K562 (cell line): ENCODE results near the gene TXNDC8. TPM values are rescaled to one million over a fixed set of nuclear protein-coding genes. Genes with fewer than 3 reads are reported as not detected.

Experiments used
- ATAC-seq: fragments of 200-7000 bp; cut with Tn5 transposase; 3 replicates; pipeline ENCODE4 v1.9.1; 2020; ENCODE audit warnings: moderate library complexity
- BruUV-seq: library from RNA; stranded (reverse); fragments of 400-500 nt; replicated peaks from 2 replicates; lab custom pipeline; 2021; lab: Mats Ljungman, UMichigan
- CTCF ChIA-PET: fragments of 300-600 bp; formaldehyde crosslinking; extraction: SDS; loops from one replicate; lab custom pipeline; 2021; ENCODE audit warnings: low intra/inter-chr PET ratio; lab: Yijun Ruan, JAX
- POLR2A ChIA-PET: fragments of 300-600, 350-650 bp; sonication (Branson Sonifier 250); formaldehyde crosslinking; extraction: SDS; loops from one replicate; lab custom pipeline; 2021; ENCODE audit warnings: antibody characterized with exemption, inconsistent platforms; lab: Yijun Ruan, JAX
- DNase-seq, 4 experiments: peaks; one replicate each; pipeline versions ENCODE4 v3.0.0 to v3.0.0-alpha.2; 2011 to 2018; ENCODE audit warnings: low spot score in 3 of 4, mixed read lengths in 3 of 4; ENCODE audit errors: extremely low read depth in 1 of 4
- FAIRE-seq: peaks from 2 replicates; lab custom pipeline; 2011; peaks lifted over from hg19 to GRCh38; lab: Jason Lieb, UNC
- H2AFZ ChIP-seq: 2 replicates; pipeline ENCODE4 v1.6.0; 2011; ENCODE audit warnings: low read depth, low read length, control low read depth, inconsistent platforms
- H3K27ac ChIP-seq: fragments of 200-600 bp; 3 replicates; pipeline ENCODE4 v1.8.0; 2011; ENCODE audit warnings: low read depth, mild to moderate bottlenecking, control low read depth, inconsistent platforms, low read length, moderate library complexity, mixed read lengths; ENCODE audit errors: extremely low read depth
- H3K27me3 ChIP-seq, 2 experiments: fragments of 300-600 bp in 1 of 2; 2 replicates in 1 of 2; 3 replicates in 1 of 2; pipeline versions ENCODE4 v1.6.0 to v1.8.0; 2011; ENCODE audit warnings: inconsistent platforms in 2 of 2, low read length in 2 of 2, mild to moderate bottlenecking in 1 of 2, mixed read lengths in 1 of 2, moderate library complexity in 1 of 2; ENCODE audit not compliant: control insufficient read depth in 2 of 2, insufficient read depth in 2 of 2
- H3K36me3 ChIP-seq: fragments of 300-600 bp; 3 replicates; pipeline ENCODE4 v1.8.0; 2011; ENCODE audit warnings: mild to moderate bottlenecking, low read length, inconsistent platforms; ENCODE audit not compliant: control insufficient read depth, insufficient read depth
- H3K4me1 ChIP-seq, 2 experiments: fragments of 200-600 bp in 1 of 2; replicated peaks in 1 of 2; 2 replicates in 1 of 2; 3 replicates in 1 of 2; pipeline versions ENCODE4 v1.5.1 to v1.8.0; 2011; ENCODE audit warnings: inconsistent platforms in 2 of 2, low read length in 2 of 2, mild to moderate bottlenecking in 1 of 2, mixed read lengths in 1 of 2, moderate library complexity in 1 of 2; ENCODE audit not compliant: control insufficient read depth in 2 of 2, insufficient read depth in 2 of 2
- H3K4me2 ChIP-seq: 2 replicates; pipeline ENCODE4 v1.6.1; 2011; ENCODE audit warnings: low read length, control low read depth, inconsistent platforms, mixed read lengths; ENCODE audit not compliant: insufficient read depth
- H3K4me3 ChIP-seq: fragments of 200-600 bp; sonication (generic), shearing (Covaris generic); 2 replicates; pipeline ENCODE4 v1.5.1; 2016; ENCODE audit warnings: control low read depth, inconsistent platforms
- H3K79me2 ChIP-seq: fragments of 200-600 bp; 3 replicates; pipeline ENCODE4 v1.8.0; 2011; ENCODE audit warnings: low read length, inconsistent platforms; ENCODE audit not compliant: control insufficient read depth, insufficient read depth
- H3K9ac ChIP-seq, 2 experiments: 2 replicates each; pipeline versions ENCODE4 v1.6.0 to v1.6.1; 2011; ENCODE audit warnings: low read depth in 2 of 2, low read length in 2 of 2, control low read depth in 1 of 2, inconsistent platforms in 1 of 2, mild to moderate bottlenecking in 1 of 2, mixed read lengths in 1 of 2; ENCODE audit not compliant: insufficient read depth in 1 of 2
- H3K9me1 ChIP-seq: one replicate; pipeline ENCODE4 v1.6.0; 2011; ENCODE audit warnings: inconsistent platforms, mild to moderate bottlenecking, low read length, moderate library complexity; ENCODE audit not compliant: control insufficient read depth, insufficient read depth
- H3K9me3 ChIP-seq: replicated peaks from 2 replicates; pipeline ENCODE4 v1.5.1; 2011; ENCODE audit warnings: low read depth, low read length, inconsistent platforms; ENCODE audit not compliant: control insufficient read depth, insufficient read depth
- H4K20me1 ChIP-seq: replicated peaks from 2 replicates; pipeline ENCODE4 v1.6.1; 2011; ENCODE audit warnings: low read length, inconsistent platforms, mixed read lengths; ENCODE audit not compliant: control insufficient read depth, insufficient read depth
- BRCA1 ChIP-seq, 2 experiments: fragments of 450-650 bp in 1 of 2; sonication (generic) in 1 of 2; formaldehyde crosslinking in 1 of 2; IDR thresholded peaks; 2 replicates each; pipeline versions ENCODE4 v1.5.0 to v1.6.1; 2017 to 2020; ENCODE audit warnings: mild to moderate bottlenecking in 1 of 2, missing genetic modification reagents in 1 of 2
- HBP1 ChIP-seq: fragments of 450-650 bp; formaldehyde crosslinking; IDR thresholded peaks from 2 replicates; pipeline ENCODE4 v1.4.0; 2022; ENCODE audit warnings: missing genetic modification characterization
- MAFK ChIP-seq: IDR thresholded peaks from 2 replicates; pipeline ENCODE4 v1.6.1; 2011; ENCODE audit warnings: low read length, improper control_type of control experiment
- NR2C1 ChIP-seq, 2 experiments: fragments of 450-650 bp; IDR thresholded peaks; 2 replicates each; pipeline ENCODE4 v1.6.1; 2017; ENCODE audit warnings: mild to moderate bottlenecking in 2 of 2, antibody characterized with exemption in 1 of 2, inconsistent platforms in 1 of 2, missing compliant biosample characterization in 1 of 2, missing genetic modification characterization in 1 of 2
- PHTF2 ChIP-seq: fragments of 250-450 bp; sonication (Bioruptor Pico); IDR thresholded peaks from 2 replicates; pipeline ENCODE4 v1.5.0; 2021; ENCODE audit warnings: mild to moderate bottlenecking
- POLR3A ChIP-seq: IDR thresholded peaks from 2 replicates; pipeline ENCODE4 v1.6.1; 2011; ENCODE audit warnings: borderline replicate concordance, mild to moderate bottlenecking, moderate library complexity; ENCODE audit not compliant: insufficient read length, insufficient read depth; ENCODE audit errors: extremely low read depth
- RNF2 ChIP-seq: sonication (generic); IDR thresholded peaks from 2 replicates; pipeline ENCODE4 v1.6.1; 2016
- SRSF3 ChIP-seq: fragments of 200-400 bp; formaldehyde crosslinking; IDR thresholded peaks from 2 replicates; pipeline ENCODE4 v1.6.1; 2016; ENCODE audit warnings: mild to moderate bottlenecking, low read length, moderate library complexity; ENCODE audit not compliant: insufficient read depth
- TEAD2 ChIP-seq: fragments of 450-650 bp; IDR thresholded peaks from 2 replicates; pipeline ENCODE4 v1.6.1; 2016; ENCODE audit warnings: missing genetic modification characterization, control low read depth, missing compliant biosample characterization
- TFAP4 ChIP-seq: sonication (generic); formaldehyde crosslinking; IDR thresholded peaks from 2 replicates; pipeline ENCODE4 v1.8.0; 2022; ENCODE audit warnings: missing genetic modification reagents, mild to moderate bottlenecking, moderate library complexity, borderline replicate concordance
- UBTF ChIP-seq, 2 experiments: IDR thresholded peaks; 2 replicates each; pipeline ENCODE4 v1.6.1; 2012; ENCODE audit warnings: improper control_type of control experiment in 2 of 2, low read depth in 2 of 2, low read length in 2 of 2, borderline replicate concordance in 1 of 2
- XRCC4 ChIP-seq: IDR thresholded peaks from one replicate; pipeline ENCODE4 v1.6.1; 2011; ENCODE audit not compliant: insufficient read depth, insufficient read length; ENCODE audit errors: extremely low read depth
- ZBTB43 ChIP-seq: sonication (generic); formaldehyde crosslinking; IDR thresholded peaks from 2 replicates; pipeline ENCODE4 v1.8.0; 2023; ENCODE audit warnings: mild to moderate bottlenecking, missing genetic modification reagents
- ZKSCAN8 ChIP-seq: fragments of 200-800 bp; sonication (Bioruptor generic); IDR thresholded peaks from 2 replicates; pipeline ENCODE4 v1.6.1; 2016; ENCODE audit warnings: missing genetic modification characterization, missing compliant biosample characterization
- ZNF695 ChIP-seq: fragments of 450-650 bp; formaldehyde crosslinking; IDR thresholded peaks from 2 replicates; pipeline ENCODE4 v1.4.0; 2020; ENCODE audit warnings: mild to moderate bottlenecking, moderate library complexity
- WGBS: fragments of 100-300 bp; shearing (Covaris generic); methylation state at CpG from one replicate; pipeline ENCODE4 v1.1.6; 2016; ENCODE audit warnings: low coverage, mixed read lengths; ENCODE audit not compliant: insufficient coverage; ENCODE audit errors: missing lambda C conversion rate; 5-methylcytosine and 5-hydroxymethylcytosine counted together
- in situ Hi-C: fragments of 300-500 bp; cut with MboI; formaldehyde crosslinking; loops from 4 replicates; pipeline ENCODE4 v1.15.0; 2018; ENCODE audit warnings: inconsistent platforms, mixed read lengths
- intact Hi-C: fragments of 100-400 bp; cut with micrococcal nuclease; formaldehyde crosslinking; loops from 2 replicates; pipeline ENCODE4 v1.14.2; 2022
- polyA plus RNA-seq, 8 experiments: library from polyadenylated mRNA; depleted of rRNA in 4 of 8; stranded (reverse) in 5 of 8; unstranded in 3 of 8; fragments of >200 nt; fragmentation: Nextera tagmentation in 2 of 8; fragmentation: Illumina TruSeq in 1 of 8; extraction: Ambion mirVana in 2 of 8; extraction: Trizol in 1 of 8; gene quantifications; 2 replicates each; pipeline versions ENCODE4 v1.2.1 to v1.2.3, GENCODE V29; 2011 to 2014; ENCODE audit warnings: inconsistent platforms in 1 of 8, missing spikeins in 1 of 8
- total RNA-seq, 7 experiments: library from RNA; depleted of rRNA in 6 of 7; stranded (reverse); fragments of >200 nt in 6 of 7; fragmentation: Illumina TruSeq in 2 of 7; extraction: Trizol in 2 of 7; gene quantifications; 2 replicates each; pipeline versions ENCODE4 v1.2.1 to v1.2.3, GENCODE V29; 2011 to 2021; ENCODE audit warnings: low replicate concordance in 1 of 7

Gene TXNDC8
- total and polyA plus RNA-seq, 9 of the 15 experiments (the other 6 are each of a cell fraction or from before 2014, with no cell fraction given) = not detected

- Histone ChIP-seq H3K27me3 (no peaks in the 10 kb centered on the region), H3K9me1 (no peaks in the 10 kb centered on the region), H3K36me3 (no peaks in the 10 kb centered on the region), H3K9me3 (no peaks in the 10 kb centered on the region; the same call in 1 of the 2 replicates), H2AFZ (no peak overlapping the region), H3K9ac (no peak overlapping the region), H3K4me3 (no peak overlapping the region), H3K27ac (peak overlapping the region; percentile 23; the same call in 2 of the 3 replicates), H4K20me1 (no peaks in the 10 kb centered on the region), H3K4me1 (peaks cover 14 to 32% of the 10 kb centered on the region in 2 experiments), H3K4me2 (peak overlapping the region; percentile 64), H3K79me2 (no peaks in the 10 kb centered on the region)
- ChIA-PET CTCF (no interaction called here), POLR2A (interaction anchor here (0.6 to 3.1 kb wide), 4 partner anchors 11 to 52 kb away, joined by 3 to 11 read pairs (median 4); no protein-coding TSS in a partner anchor)
- ATAC-seq (peak; percentile 95), DNase-seq (peak; percentile 79 to 90 (median 82)), FAIRE-seq (peak; percentile 83)
- no TSS peak for BruUV-seq
- in situ Hi-C loops (no loop called here), intact Hi-C loops (loop anchor here (5.0 kb wide), 1 partner anchor 114 kb away; the partner anchor contains the start of gene TXN)
- 2% methylated on average over 6 of the region's 6 CpGs for WGBS
- no peak for TF ChIP-seq BRCA1 (IDR thresholded peaks at IDR 0.05)
- TF ChIP-seq BRCA1 (CRISPR knock-in tag; IDR thresholded peaks at IDR 0.05) = no peak
- TF ChIP-seq TEAD2 = no peak
- TF ChIP-seq TFAP4 (CRISPR knock-in tag) = no peak
- TF ChIP-seq ZNF695 (CRISPR knock-in tag) = no peak
- TF ChIP-seq UBTF (IDR thresholded peaks at IDR 0.05; ENCODE audit: borderline replicate concordance in 1 of 2, low read depth in 2 of 2, low read length in 2 of 2) = no peak
- peak; percentile 87 for TF ChIP-seq ZKSCAN8 (CRISPR knock-in tag)
- no peak for TF ChIP-seq SRSF3
- TF ChIP-seq HBP1 (CRISPR knock-in tag) = peak; percentile 91
- TF ChIP-seq NR2C1 (IDR thresholded peaks at IDR 0.05) = no peak; the same call in 1 of the 2 replicates
- TF ChIP-seq NR2C1 (tag; IDR thresholded peaks at IDR 0.05) = peak; percentile 66
- TF ChIP-seq ZBTB43 = no peak
- TF ChIP-seq XRCC4 = no peak
- TF ChIP-seq POLR3A = no peak
- peak; percentile 82 for TF ChIP-seq RNF2
- TF ChIP-seq MAFK = no peak
- TF ChIP-seq PHTF2 (CRISPR knock-in tag) = no peak
These were observed 33.8 kb upstream of the TXNDC8 start for GRCh38 chr9:110371411-110372007.
